Limb (tissue), 2 donors: ENCODE measurements around the gene COX5B.
A peak's percentile ranks its signal among the peaks of the same experiment; 100 is the strongest.
"Not testable (repeated sequence)": the region's sequence is repeated elsewhere in the genome, so short reads cannot be mapped to it uniquely, and the experiment has no call there.

Experiments
- DNase-seq, 2 donors: peaks; one replicate each; pipeline ENCODE4 v3.0.0-alpha.2; 2016; ENCODE audit errors: extremely low spot score in 2 of 2

COX5B gene, protein sequence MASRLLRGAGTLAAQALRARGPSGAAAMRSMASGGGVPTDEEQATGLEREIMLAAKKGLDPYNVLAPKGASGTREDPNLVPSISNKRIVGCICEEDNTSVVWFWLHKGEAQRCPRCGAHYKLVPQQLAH

GRCh38 chr2:97645695-97646629 is at the start of gene COX5B:
TSS of gene COX5B (plus strand) at chr2:97646062. CDS start at chr2:97646087, 25 bp downstream.
- peak; percentile 98 to 99 for DNase-seq

DNA sequence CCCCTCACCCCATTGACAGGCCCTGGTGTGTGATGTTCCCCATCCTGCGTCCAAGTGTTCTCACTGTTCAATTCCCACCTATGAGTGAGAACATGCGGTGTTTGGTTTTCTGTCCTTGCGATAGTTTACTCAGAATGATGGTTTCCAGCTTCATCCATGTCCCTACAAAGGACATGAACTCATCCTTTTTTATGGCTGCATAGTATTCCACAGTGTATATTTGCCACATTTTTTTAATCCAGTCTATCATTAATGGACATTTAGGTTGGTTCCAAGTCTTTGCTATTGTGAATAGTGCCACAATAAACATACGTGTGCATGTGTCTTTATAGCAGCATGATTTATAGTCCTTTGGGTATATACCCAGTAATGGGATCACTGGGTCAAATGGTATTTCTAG is 49.7 kb upstream of the COX5B start:
- DNase-seq: not testable (repeated sequence)

- DNase-seq: not testable (repeated sequence)
Observed at GRCh38 chr2:97601537-97601936, 44.3 kb upstream of the COX5B start.

DNA sequence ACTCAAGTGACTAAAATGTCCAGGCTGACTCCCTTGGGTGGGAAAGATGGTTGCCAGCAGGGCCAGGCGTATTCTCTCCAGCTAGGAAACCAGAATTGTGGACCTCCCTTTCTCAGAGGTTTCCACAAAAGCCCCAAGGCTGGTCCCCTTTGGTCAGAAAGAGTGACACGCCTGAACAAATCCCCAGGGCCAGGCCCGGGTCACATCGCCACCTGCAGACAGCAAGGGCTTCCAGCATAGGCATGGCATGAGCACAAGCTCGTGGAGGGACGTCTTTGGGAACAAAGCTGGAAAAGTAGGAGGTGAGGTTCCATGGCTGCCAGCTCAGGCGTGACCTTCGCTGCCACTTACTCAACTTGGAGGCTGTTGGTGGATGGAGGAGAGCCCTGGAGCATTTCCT is 40.8 kb upstream of the COX5B start:
- DNase-seq: not testable (repeated sequence)

DNA sequence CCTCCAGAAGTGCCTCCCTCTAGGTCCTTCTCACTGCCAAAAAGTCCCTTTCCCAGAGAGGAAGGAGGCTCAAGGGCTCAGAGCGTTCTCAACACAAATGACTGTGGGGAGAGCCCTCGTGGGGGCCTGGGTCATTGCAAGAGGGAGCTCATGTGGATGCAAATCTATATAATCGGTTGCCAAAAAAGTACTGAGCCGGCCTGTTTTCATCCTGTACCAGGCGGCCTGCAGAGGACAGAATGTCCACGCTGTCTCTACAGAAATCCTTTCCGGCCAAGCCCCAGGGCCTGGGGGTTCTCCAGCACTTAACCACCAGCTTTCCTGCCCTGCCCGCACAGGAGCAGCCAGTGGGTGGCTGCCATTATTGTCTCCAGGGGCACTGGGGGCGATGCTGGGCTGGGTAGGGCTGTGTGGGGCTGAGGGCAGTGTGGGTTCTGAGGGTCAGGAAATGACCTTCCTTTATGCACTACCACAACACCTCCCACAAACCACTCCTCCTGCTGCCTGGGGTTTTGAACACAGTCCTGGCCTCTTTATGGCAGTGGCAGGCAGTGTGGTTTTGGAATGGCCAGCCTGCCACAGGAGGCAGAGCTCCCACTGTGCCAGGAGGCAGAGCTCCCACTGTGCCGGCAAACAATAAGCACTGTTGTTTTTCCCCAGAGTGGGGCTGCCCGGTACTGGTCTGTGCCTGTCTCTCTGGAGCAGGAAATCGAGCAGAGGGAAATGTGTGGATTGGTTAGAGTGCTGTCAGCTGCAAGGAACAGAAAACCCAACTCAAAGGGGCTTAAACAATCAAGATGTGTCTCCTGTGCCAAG is 40.1 kb upstream of the COX5B start:
- DNase-seq: not testable (repeated sequence)

DNA sequence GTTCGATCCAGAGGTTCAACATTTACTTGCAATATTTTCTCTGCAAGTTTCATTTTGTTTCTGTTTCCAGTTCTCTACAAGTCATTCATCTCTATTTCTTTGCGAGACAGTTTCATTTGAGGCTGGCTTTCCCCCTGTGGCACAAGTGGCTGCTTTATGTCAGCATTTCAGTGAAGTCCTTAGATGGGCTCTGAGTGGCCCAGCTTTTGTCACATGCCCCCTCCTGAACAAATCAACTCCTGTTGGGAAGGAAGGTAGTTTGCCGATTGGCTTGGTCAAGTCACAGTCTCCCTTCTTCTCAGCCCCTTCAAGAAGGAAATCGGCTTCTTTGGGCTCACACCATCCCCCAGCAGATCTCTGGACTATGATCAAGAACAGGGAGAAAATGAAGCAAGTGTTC is 37.1 kb upstream of the COX5B start:
- DNase-seq: not testable (repeated sequence)

GRCh38 chr2:97611895-97612294 is 34.0 kb upstream of the COX5B start:
- DNase-seq: not testable (repeated sequence)

GRCh38 chr2:97615746-97616145 is 30.1 kb upstream of the COX5B start:
- not testable (repeated sequence) for DNase-seq

- DNase-seq: no peak
Observed at GRCh38 chr2:97617911-97618310, 28.0 kb upstream of the COX5B start.

DNA sequence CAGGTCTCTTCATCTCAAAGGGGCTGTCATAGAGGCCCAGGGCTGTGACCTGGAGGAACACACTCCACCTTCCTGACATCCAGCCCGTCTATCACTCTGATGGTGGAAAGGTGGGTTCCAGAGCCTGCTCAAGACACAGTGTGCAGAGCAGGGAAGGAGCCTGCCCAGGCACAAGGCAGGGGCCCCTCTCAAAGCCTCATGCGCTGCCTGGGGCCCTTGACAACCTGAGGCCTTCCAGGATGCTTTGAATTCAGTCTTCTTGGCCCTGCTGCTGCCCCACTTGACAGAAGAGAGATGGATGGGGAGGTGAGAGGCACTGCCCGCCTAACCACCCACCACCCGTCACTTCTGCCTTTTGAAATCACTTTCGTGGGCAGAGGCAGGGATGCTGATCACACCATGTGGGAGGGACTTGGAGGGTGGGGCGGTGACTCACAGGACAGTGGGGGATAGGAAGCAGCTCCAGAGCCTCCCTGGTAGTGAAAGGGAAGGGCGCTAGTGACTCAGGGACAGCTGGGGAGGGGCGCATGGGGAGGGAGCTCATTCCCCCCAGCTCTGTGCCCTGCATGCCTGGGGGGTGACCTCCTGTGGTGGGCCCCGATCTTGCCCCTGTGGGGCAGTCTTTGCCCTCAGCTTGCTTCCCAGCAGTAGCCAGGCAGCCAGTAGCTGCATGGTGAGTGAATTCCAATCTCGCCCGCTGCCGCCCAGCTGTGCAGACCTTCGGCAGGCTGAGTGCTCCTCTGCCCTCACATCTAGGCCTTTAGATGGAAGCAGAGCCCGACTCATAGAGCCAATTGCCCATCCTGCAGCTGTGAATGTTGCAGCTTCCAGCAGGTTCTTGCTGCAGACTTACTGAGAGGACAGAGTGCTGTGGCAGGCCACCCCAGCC is 26.7 kb upstream of the COX5B start:
- not testable (repeated sequence) for DNase-seq

- not testable (repeated sequence) for DNase-seq
Observed at GRCh38 chr2:97620492-97620891, 25.4 kb upstream of the COX5B start.

- DNase-seq: not testable (repeated sequence)
Observed at GRCh38 chr2:97622976-97623375, 22.9 kb upstream of the COX5B start.

- not testable (repeated sequence) for DNase-seq
Observed at GRCh38 chr2:97625354-97626048, 20.4 kb upstream of the COX5B start.

DNA sequence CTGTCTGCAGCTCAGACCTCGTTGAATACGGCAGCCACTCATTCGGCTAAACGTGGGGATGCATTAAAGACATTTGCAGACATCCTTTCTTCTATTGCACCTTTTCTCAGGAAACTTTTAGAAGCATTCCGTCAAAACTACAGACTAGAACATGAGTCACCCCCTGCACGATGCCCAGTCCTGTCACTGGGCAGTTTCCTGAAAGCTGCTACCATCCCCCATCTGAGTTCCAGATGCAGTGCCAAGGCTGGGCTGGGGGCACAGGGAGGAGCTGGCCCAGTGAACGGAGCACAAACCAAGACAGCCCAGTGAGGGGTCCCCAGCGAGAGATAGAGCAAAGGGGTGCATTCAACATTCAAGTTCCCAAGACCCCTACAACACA is 19.8 kb upstream of the COX5B start:
- not testable (repeated sequence) for DNase-seq

DNA sequence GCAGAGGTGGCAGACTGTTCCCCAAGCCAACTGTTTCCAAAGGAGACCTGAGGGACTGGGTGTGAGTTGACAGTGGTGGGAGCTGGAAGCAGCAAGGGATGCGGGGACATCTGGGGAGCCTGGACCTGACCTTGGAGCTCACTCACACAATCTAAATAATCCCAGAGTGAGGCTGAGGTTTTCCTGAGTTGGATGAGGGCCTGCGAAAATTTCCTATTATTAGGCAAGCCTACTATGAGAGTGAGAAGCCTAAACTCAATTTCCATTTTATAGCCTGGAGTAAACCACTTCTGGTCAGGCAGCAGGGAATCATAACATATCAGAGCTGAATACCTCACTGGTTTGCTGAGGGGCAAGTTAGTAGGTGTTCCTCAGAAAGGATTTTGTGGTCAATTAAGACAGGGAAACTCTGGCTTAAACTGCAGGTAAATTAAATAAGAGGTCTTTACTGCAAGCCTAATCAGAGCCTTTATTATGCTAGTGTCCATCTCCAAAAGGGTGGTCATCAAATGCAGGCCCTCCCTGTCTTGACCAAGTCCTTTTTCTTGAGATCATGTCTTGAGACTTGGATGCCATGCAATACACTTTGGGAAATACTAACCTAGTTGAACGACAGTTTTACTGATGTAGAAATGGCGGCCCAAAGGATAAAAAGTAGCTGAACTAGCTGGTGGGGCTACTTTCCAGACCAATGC is 1.7 kb upstream of the COX5B start:
- DNase-seq: no peak

DNA sequence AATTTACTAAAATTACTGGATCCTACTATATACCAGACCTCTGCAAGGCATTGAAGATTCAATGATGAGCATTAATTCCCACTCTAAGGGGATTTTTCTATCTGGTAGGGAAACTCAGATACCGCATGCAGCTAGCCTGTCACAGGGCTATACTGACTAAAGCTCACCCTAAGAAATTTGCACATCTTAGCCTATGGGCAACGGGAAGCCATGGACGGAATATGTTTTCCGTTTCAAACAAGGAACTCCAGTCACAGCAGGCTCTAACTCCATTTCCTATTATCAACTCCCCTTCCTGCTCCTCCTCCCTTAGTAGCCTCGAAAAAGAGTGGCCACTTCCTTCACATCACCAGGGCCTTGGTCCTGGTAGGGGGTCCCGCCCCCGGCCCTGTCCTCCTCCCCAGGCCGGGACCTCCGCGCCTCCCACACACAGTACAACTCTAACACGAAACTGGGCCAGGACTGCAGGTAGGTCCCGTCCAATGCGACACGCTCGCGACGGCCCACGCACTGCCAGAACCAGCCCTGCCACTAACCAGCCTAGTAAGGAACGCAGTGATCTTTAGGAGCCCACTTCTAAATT is 659 bp upstream of the COX5B start:
- DNase-seq: no peak

GRCh38 chr2:97646977-97647376 is 1.1 kb downstream of the COX5B start:
- no peak for DNase-seq

- no peak for DNase-seq
Observed at GRCh38 chr2:97651114-97651513, 5.3 kb downstream of the COX5B start.

GRCh38 chr2:97653473-97653872 is 7.6 kb downstream of the COX5B start:
- DNase-seq: no peak
